Keratinocyte (primary cell): ENCODE measurements around the gene HNRNPA2B1. TPM values are rescaled to one million over a fixed set of nuclear protein-coding genes. Genes with fewer than 3 reads are reported as not detected.

Source experiments
- DNase-seq: peaks from one replicate; pipeline ENCODE4 v3.0.0-alpha.2; 2011; ENCODE audit warnings: low read depth, missing footprints, low spot score
- FAIRE-seq: peaks from 2 replicates; lab custom pipeline; 2011; peaks lifted over from hg19 to GRCh38; lab: Jason Lieb, UNC
- H2AFZ ChIP-seq: 2 replicates; pipeline ENCODE4 v1.6.0; 2012; ENCODE audit warnings: low read length, control low read depth, inconsistent platforms; ENCODE audit not compliant: control insufficient read depth
- H3K27ac ChIP-seq: 2 replicates; pipeline ENCODE4 v1.5.1; 2011; ENCODE audit warnings: low read length; ENCODE audit not compliant: control insufficient read depth, insufficient read depth
- H3K27me3 ChIP-seq: 3 replicates; pipeline ENCODE4 v1.6.0; 2011; ENCODE audit warnings: low read length; ENCODE audit not compliant: control insufficient read depth, insufficient read depth; ENCODE audit errors: extremely low read depth
- H3K36me3 ChIP-seq, 2 experiments: 2 replicates in 1 of 2; 3 replicates in 1 of 2; pipeline ENCODE4 v1.5.1; 2011; ENCODE audit warnings: low read length in 2 of 2, mild to moderate bottlenecking in 1 of 2; ENCODE audit not compliant: control insufficient read depth in 2 of 2, insufficient read depth in 2 of 2; ENCODE audit errors: extremely low read depth in 1 of 2
- H3K4me1 ChIP-seq: 3 replicates; pipeline ENCODE4 v1.5.1; 2011; ENCODE audit warnings: low read length; ENCODE audit not compliant: control insufficient read depth, insufficient read depth; ENCODE audit errors: extremely low read depth
- H3K4me2 ChIP-seq: 3 replicates; pipeline ENCODE4 v1.6.0; 2011; ENCODE audit warnings: low read depth, low read length; ENCODE audit not compliant: control insufficient read depth, insufficient read depth; ENCODE audit errors: extremely low read depth
- H3K4me3 ChIP-seq, 3 experiments: fragments of 200-600 bp in 1 of 3; sonication (generic) in 1 of 3; 2 replicates in 2 of 3; 3 replicates in 1 of 3; pipeline ENCODE4 v1.5.1; 2011 to 2016; ENCODE audit warnings: low read length in 3 of 3, mild to moderate bottlenecking in 3 of 3, control low read depth in 2 of 3, inconsistent platforms in 1 of 3, low read depth in 1 of 3, mixed read lengths in 1 of 3, mixed run types in 1 of 3, moderate library complexity in 1 of 3; ENCODE audit not compliant: control insufficient read depth in 2 of 3, insufficient read depth in 2 of 3; ENCODE audit errors: extremely low read depth in 1 of 3
- H3K79me2 ChIP-seq: 2 replicates; pipeline ENCODE4 v1.6.0; 2012; ENCODE audit warnings: low read length; ENCODE audit not compliant: control insufficient read depth, insufficient read depth
- H3K9ac ChIP-seq: 3 replicates; pipeline ENCODE4 v1.6.0; 2011; ENCODE audit warnings: low read length; ENCODE audit not compliant: control insufficient read depth, insufficient read depth; ENCODE audit errors: extremely low read depth
- H3K9me1 ChIP-seq: 3 replicates; pipeline ENCODE4 v1.6.0; 2011; ENCODE audit warnings: low read length; ENCODE audit not compliant: control insufficient read depth, insufficient read depth; ENCODE audit errors: extremely low read depth
- H3K9me3 ChIP-seq: 2 replicates; pipeline ENCODE4 v1.5.1; 2012; ENCODE audit warnings: low read depth, low read length; ENCODE audit not compliant: control insufficient read depth
- H4K20me1 ChIP-seq: 3 replicates; pipeline ENCODE4 v1.6.0; 2011; ENCODE audit warnings: low read length; ENCODE audit not compliant: control insufficient read depth, insufficient read depth; ENCODE audit errors: extremely low read depth
- CTCF ChIP-seq, 3 experiments: IDR thresholded peaks in 1 of 3; conservative IDR thresholded peaks in 1 of 3; optimal IDR thresholded peaks in 1 of 3; 2 replicates in 2 of 3; 3 replicates in 1 of 3; pipeline versions ENCODE3 to v1.5.1; 2011; ENCODE audit warnings: low read length in 3 of 3, mild to moderate bottlenecking in 3 of 3, moderate library complexity in 2 of 3, control low read depth in 1 of 3, inconsistent platforms in 1 of 3; ENCODE audit not compliant: insufficient read depth in 2 of 3; ENCODE audit errors: extremely low read depth in 1 of 3
- EZH2 ChIP-seq: IDR thresholded peaks from one replicate; pipeline ENCODE4 v1.6.1; 2012; ENCODE audit warnings: inconsistent platforms, mild to moderate bottlenecking, low read length, moderate library complexity
- dilution Hi-C: fragments of 300-500 bp; cut with MboI; formaldehyde crosslinking; loops from one replicate; pipeline ENCODE4 v1.7.0; 2020; ENCODE audit warnings: low sequenced_read_pairs; ENCODE audit not compliant: extremely low pct_ligation_motif_present
- polyA plus RNA-seq, 5 experiments: library from polyadenylated mRNA; depleted of rRNA in 3 of 5; stranded (reverse) in 3 of 5; stranded (forward) in 1 of 5; unstranded in 1 of 5; fragments of >200 nt; gene quantifications; 1 replicate in 1 of 5; 2 replicates in 3 of 5; 3 replicates in 1 of 5; pipeline versions ENCODE4 v1.2.1 to v1.2.3, GENCODE V29; 2011 to 2012; ENCODE audit warnings: missing spikeins in 2 of 5, low read depth in 1 of 5, low replicate concordance in 1 of 5

HNRNPA2B1 gene
- polyA plus RNA-seq, 1 donor (not counting 4 experiments of a cell fraction or from before 2014, with no cell fraction given) = 511 TPM

GRCh38 chr7:26200038-26200443 is 505 bp downstream of the HNRNPA2B1 start:
- H2AFZ ChIP-seq = no peak overlapping the region
- no peaks in the 10 kb centered on the region for H3K9me1 ChIP-seq
- H3K4me2 ChIP-seq = no peak overlapping the region
- peaks cover 89% of the 10 kb centered on the region for H3K79me2 ChIP-seq
- H3K9ac ChIP-seq = peak overlapping the region; percentile 100
- no peaks in the 10 kb centered on the region for H3K9me3 ChIP-seq
- peak overlapping the region; percentile 99 for H3K27ac ChIP-seq
- dilution Hi-C loops = no loop called here
- no peaks in the 10 kb centered on the region for H3K27me3 ChIP-seq
- TF ChIP-seq CTCF (optimal IDR thresholded peaks at IDR 0.05 in 1 of 3, IDR thresholded peaks at IDR 0.05 in 1 of 3, conservative IDR thresholded peaks at IDR 0.05 in 1 of 3; ENCODE audit: extremely low read depth in 1 of 3, insufficient read depth in 2 of 3, low read length in 3 of 3) (no peak), EZH2 (no peak)
- no peak for FAIRE-seq
- no peak for DNase-seq
- peak overlapping the region; percentile 85 to 100 (median 93) for H3K4me3 ChIP-seq
- peaks cover 10 to 36% of the 10 kb centered on the region in 2 experiments for H3K36me3 ChIP-seq
- H4K20me1 ChIP-seq = peaks cover 35% of the 10 kb centered on the region
- peaks cover 25% of the 10 kb centered on the region for H3K4me1 ChIP-seq

- H4K20me1 ChIP-seq = peaks cover 38% of the 10 kb centered on the region
- no peaks in the 10 kb centered on the region for H3K9me3 ChIP-seq
- H3K4me2 ChIP-seq = peak overlapping the region; percentile 62
- no peaks in the 10 kb centered on the region for H3K9me1 ChIP-seq
- dilution Hi-C loops = no loop called here
- H3K79me2 ChIP-seq = peaks cover 89% of the 10 kb centered on the region
- peak overlapping the region; percentile 100 for H3K9ac ChIP-seq
- no peaks in the 10 kb centered on the region for H3K27me3 ChIP-seq
- FAIRE-seq = no peak
- peaks cover 12 to 35% of the 10 kb centered on the region in 2 experiments for H3K36me3 ChIP-seq
- H3K4me1 ChIP-seq = peaks cover 21% of the 10 kb centered on the region
- no peak for DNase-seq
- H3K27ac ChIP-seq = peak overlapping the region; percentile 99
- H3K4me3 ChIP-seq = peak overlapping the region; percentile 85 to 100 (median 93)
- H2AFZ ChIP-seq = no peak overlapping the region
- TF ChIP-seq EZH2 = no peak
- no peak for TF ChIP-seq CTCF (optimal IDR thresholded peaks at IDR 0.05 in 1 of 3, IDR thresholded peaks at IDR 0.05 in 1 of 3, conservative IDR thresholded peaks at IDR 0.05 in 1 of 3; ENCODE audit: extremely low read depth in 1 of 3, insufficient read depth in 2 of 3, low read length in 3 of 3)
Observed at GRCh38 chr7:26199301-26200037, 1.1 kb downstream of the HNRNPA2B1 start.
